GM12865 (cell line): ENCODE data around the gene CLIC6.
A peak's percentile ranks its signal among the peaks of the same experiment; 100 is the strongest.
"Not testable (repeated sequence)": the region's sequence is repeated elsewhere in the genome, so short reads cannot be mapped to it uniquely, and the experiment has no call there.

ENCODE experiments used
- DNase-seq: peaks from one replicate; pipeline ENCODE4 v3.0.0; 2010; ENCODE audit warnings: low read depth
- H3K4me3 ChIP-seq: 2 replicates; pipeline ENCODE4 v1.5.1; 2011; ENCODE audit warnings: mild to moderate bottlenecking, low read depth, low read length, control low read depth
- CTCF ChIP-seq: IDR thresholded peaks from 2 replicates; pipeline ENCODE4 v1.5.1; 2011; ENCODE audit warnings: low read length, control low read depth, low read depth, inconsistent platforms; ENCODE audit not compliant: insufficient read depth; ENCODE audit errors: missing control alignments

Gene CLIC6

DNA sequence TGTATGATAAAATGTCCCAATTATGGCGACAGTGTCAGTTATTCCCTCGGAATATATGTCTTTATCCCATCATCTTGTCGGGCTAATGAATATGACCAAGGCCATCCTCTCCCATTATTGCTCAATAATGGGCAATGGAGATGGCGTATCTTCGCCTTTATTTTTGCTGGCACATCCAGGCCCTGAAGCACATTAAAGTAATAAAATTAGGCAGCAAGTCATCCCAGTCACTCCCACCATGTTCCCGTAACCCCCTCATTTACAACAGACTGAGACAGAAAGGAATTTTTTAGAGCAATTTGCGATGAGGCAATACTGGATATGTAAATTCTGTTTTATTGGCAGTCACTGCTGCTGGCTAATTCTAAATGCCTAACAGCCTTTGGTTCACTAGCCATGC, 35.3 kb downstream of the CLIC6 start:
- H3K4me3 ChIP-seq: no peak overlapping the region
- TF ChIP-seq CTCF: no peak
- DNase-seq: no peak

DNA sequence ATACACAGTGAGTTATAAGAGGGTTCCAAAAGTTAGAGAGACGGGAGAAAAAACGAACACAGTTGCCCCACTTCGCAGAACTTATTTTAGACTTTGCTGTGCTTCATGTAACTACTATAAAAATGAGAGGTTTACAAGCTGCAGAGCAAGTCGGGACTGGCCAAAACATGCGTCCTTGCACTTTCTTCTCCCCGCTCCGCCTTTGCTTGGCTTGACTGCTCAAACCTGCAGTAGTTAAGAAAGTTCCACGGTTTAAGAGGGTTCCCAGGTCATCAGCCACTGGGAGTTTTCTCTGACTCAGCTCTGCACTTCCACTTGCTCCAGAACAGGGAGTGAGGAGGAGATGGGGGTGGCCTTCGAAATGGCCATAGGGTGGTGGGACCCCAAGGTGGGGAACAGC, 36.2 kb downstream of the CLIC6 start:
- DNase-seq: no peak
- no peak for TF ChIP-seq CTCF
- H3K4me3 ChIP-seq: no peak overlapping the region

DNA sequence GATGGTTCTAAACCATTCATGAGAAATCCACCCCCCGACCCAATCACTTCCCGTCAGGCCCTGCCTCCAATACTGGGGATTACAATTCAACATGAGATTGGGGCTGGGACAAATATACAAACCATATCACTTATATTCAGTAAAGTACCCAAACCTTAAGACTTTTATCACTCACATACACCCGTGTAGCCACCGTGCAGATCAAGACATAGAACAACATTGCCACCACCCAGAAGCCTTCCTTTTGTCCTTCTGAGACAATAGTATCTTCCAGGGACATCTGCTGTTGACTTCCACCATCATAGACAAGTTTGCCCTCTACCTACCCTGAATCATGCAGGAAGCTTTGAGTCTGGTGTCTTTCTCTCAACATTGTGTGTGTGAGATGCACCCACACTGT, 37.5 kb downstream of the CLIC6 start:
- DNase-seq: no peak
- H3K4me3 ChIP-seq: no peak overlapping the region
- no peak for TF ChIP-seq CTCF

DNA sequence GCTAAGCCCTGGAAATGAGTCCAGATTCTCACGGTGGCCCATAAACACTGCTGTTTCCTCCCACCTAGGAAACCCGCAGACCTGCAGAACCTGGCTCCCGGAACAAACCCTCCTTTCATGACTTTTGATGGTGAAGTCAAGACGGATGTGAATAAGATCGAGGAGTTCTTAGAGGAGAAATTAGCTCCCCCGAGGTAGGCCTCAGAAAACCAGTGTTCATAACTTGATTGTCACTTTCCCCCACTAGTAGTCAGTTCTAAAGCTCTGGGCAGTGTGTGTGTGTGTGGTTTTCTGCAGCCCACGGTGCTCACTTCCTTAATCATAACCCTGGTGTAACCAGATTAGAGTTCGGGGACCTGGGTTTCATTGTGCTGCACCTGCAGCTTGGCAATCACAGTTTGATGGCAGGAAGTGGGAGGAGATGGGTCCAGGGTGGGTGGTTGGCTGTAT, 39.1 kb downstream of the CLIC6 start:
- no peak overlapping the region for H3K4me3 ChIP-seq
- TF ChIP-seq CTCF: no peak
- DNase-seq: peak; percentile 90

- H3K4me3 ChIP-seq: no peak overlapping the region
- no peak for DNase-seq
These were observed 44.8 kb downstream of the CLIC6 start for GRCh38 chr21:34713621-34714020.

GRCh38 chr21:34715518-34715917, 46.7 kb downstream of the CLIC6 start:
- TF ChIP-seq CTCF: no peak
- peak; percentile 57 for DNase-seq
- H3K4me3 ChIP-seq: no peak overlapping the region

More at GRCh38 chr21:34713621-34714020, 44.8 kb downstream of the CLIC6 start:
- no peak for TF ChIP-seq CTCF

- no peak overlapping the region for H3K4me3 ChIP-seq
- TF ChIP-seq CTCF: no peak
- DNase-seq: no peak
These were observed 47.3 kb downstream of the CLIC6 start for GRCh38 chr21:34715985-34716596.

- H3K4me3 ChIP-seq, DNase-seq: not testable (repeated sequence)
These were observed 49.7 kb downstream of the CLIC6 start for GRCh38 chr21:34718529-34718928.
